Activated CD4-positive, alpha-beta T cell treated with anti-CD3 and anti-CD28 coated beads, Interleukin-2, amount 50 U/mL, for 16 hours (primary cell): ENCODE results near the gene RPS17.
A peak's percentile ranks its signal among the peaks of the same experiment; 100 is the strongest.

ENCODE experiments used
- DNase-seq: peaks from one replicate; pipeline ENCODE4 v3.0.0-alpha.2; 2020

Gene RPS17

GRCh38 chr15:82540055-82540983 lies at the start of gene RPS17:
TSS of gene RPS17 (minus strand) at chr15:82540457. CDS start at chr15:82540428, 29 bp downstream.
- DNase-seq: peak; percentile 97

GRCh38 chr15:82587805-82588204 lies 47.5 kb upstream of the RPS17 start:
- no peak for DNase-seq

GRCh38 chr15:82585072-82585471 lies 44.8 kb upstream of the RPS17 start:
- DNase-seq: no peak

DNA sequence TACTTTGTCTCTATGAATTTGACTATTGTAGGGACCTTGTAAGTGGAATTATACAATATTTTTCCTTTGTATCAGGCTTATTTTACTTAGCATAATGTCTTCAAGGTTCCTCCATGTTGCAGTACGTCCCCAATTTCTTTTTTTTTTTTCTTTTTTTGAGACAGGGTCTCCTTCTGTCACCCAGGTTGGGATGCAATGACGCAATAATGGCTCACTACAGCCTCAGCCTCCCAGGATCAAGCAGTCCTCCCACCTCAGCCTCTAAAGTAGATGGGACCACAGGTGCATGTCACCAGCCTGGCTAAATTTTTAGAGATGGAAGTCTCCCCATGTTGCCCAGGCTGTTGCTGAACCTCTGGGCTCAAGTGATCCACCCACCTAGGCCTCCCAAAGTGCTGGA lies 40.5 kb upstream of the RPS17 start:
- DNase-seq: no peak

- no peak for DNase-seq
Measured at GRCh38 chr15:82575335-82575734, 35.1 kb upstream of the RPS17 start.

DNA sequence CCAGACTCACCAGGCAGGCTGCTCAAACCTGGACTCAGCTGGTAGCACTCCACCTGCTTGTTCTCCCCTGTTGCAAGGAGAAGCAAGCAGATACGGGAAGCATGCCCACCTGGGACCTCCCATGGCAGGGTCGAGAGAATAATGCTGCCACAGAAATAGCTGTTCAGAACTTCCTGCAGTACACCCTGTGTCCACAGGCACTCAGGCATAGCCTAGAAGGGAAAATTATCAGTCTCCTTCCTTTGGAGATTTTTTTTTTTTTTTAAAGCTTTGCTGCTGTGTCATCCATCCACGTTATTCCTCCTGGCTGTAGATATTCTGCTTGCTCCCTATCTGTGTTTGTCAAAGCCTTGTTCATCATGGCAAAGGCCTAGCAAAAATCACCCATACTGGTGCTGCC lies 32.7 kb upstream of the RPS17 start:
- DNase-seq: no peak

GRCh38 chr15:82572311-82572710 lies 32.1 kb upstream of the RPS17 start:
- no peak for DNase-seq

DNA sequence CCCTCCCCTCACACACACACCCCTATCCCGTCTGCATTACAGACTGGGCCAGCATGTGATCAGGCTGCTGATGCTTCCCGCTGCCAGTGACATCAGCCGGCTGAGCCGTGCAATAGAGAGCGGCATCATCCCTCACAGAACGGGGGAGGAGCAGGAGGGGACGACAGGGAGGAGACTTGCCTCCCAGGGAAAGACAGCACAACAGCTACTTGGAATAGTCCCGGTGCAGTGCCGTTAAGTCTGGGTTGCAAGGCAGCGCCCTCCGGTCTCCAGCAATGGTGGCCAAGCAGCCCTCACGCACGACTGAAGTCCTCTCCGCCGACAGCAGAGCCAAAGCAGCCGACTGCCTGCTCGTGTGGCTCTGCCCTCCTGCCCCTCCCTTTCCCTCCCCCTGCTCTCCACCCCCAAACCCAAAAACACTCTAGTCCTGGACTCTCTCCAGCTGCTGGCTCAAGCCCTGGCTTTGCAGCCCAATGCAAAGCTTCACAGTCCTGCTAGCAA lies 31.5 kb upstream of the RPS17 start:
- DNase-seq: no peak

- no peak for DNase-seq
Measured at GRCh38 chr15:82570721-82571508, 30.7 kb upstream of the RPS17 start.

DNA sequence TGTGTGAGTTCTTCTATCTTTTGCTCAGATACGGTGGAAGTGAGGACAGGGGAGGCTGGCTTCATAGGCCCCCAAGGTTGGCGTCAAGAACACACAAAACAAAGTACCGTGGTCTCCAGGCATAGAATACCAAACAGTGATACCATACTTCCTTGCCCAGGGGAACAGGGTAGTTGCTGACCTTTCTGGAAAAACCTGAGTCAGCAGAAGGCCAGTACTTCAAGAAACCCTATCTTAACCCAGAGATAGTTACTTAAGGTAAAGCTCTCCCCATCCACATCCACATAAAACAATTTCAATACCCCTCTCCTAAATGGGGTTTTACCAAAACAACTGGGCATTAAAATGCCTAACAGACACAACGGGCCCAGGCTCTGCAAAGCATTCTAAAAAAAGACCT lies 29.6 kb upstream of the RPS17 start:
- no peak for DNase-seq

GRCh38 chr15:82568986-82569385 lies 28.7 kb upstream of the RPS17 start:
- no peak for DNase-seq

GRCh38 chr15:82567661-82568060 lies 27.4 kb upstream of the RPS17 start:
- no peak for DNase-seq

GRCh38 chr15:82566690-82567089 lies 26.4 kb upstream of the RPS17 start:
- no peak for DNase-seq

DNA sequence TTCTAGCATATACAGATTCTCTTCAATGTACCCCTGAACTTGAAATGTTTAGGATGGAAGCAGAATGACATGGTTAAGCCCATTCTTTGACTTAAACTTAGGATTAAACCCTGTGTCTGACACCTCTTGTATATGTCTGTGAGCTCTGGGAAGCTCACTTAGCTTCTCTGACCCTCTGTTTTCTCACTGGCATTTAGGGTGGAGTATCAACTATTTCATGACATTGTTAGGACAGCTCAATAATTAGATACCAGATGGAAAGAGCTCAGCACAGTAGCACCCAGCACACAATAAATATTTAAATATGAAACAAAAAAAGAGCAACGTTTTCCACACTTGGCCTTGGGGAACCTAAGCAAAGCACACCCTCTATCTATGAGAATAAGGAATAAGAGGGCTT lies 18.2 kb upstream of the RPS17 start:
- no peak for DNase-seq

GRCh38 chr15:82556315-82557035 lies 16.2 kb upstream of the RPS17 start:
- no peak for DNase-seq

DNA sequence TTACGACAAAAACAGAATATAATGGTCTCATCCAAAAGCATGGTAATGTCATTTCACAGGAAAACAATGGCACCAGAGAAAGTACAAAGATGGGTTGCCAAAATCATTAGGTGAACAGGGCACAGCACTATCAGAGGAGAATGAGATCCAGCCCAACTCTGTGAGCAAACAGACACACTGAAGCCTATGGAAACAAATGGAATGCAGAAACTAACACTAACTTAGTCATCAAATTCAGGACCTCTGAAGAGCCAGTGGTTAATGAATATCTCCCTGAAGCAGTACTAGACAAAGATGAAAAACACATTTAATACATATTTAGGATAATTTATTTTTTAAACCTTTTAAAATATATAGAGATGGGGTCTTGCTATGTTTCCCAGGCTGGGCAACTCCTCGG lies 14.6 kb upstream of the RPS17 start:
- DNase-seq: no peak

DNA sequence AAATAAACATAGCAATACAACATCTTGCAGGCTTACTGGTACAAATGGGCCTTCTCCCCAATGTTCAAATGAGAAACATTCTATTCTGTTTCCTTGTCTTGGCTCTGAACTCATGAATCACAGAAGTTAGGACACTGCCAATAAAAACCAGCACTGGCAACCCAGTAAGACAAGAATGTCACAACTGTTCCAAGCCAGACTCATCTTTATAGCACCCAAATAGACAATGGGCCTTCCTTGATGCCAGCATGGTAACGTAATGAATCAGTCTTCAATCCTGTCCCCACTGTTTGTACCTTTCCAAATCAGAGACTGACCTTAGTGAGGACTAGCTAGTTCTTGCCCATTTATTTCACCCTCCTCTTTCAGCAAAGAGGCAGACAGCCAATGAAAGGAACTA lies 14.1 kb upstream of the RPS17 start:
- no peak for DNase-seq

DNA sequence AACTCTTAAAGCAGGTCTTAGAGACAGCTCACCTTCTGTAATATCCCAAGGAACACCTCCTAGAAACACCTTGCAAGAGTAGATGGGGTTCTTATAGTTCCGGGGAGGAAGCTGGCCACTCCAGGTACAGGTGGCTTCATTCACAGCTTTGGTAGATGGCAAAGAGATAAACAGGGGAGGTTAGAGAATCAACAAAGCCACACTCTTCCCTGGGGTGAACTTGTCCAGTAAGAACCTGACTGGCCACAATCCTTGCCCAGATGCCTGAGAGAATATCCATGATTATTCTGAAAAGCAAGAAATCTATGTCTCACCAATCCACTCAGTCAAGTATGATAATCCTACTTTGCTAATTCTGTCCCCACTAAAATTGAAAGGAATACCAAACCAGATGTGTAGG lies 13.6 kb upstream of the RPS17 start:
- no peak for DNase-seq

GRCh38 chr15:82552861-82553260 lies 12.6 kb upstream of the RPS17 start:
- DNase-seq: no peak

- DNase-seq: no peak
Measured at GRCh38 chr15:82551646-82552247, 11.5 kb upstream of the RPS17 start.

- no peak for DNase-seq
Measured at GRCh38 chr15:82549199-82549665, 9.0 kb upstream of the RPS17 start.

GRCh38 chr15:82548700-82549099 lies 8.4 kb upstream of the RPS17 start:
- no peak for DNase-seq

DNA sequence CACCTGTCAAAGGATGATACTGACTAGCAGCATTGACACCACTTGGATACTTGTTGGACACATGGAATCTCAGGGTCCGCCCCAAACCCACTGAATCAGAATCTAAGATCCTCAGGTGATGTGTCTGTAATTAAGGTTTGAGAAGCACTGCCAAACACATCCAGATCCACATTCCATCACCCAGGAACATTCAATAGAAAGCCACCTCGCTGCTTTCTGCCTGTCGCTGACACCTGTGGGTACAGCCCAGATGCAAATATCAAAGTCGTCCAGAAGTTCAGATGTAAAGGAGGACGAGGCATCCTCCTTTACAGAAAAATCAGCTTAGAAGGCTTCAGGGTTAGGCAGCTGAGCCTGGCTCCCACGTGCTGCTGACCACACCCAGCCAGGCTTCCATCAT lies 5.2 kb upstream of the RPS17 start:
- DNase-seq: no peak
